ENCODE measurements around the gene KRT9. TPM values are rescaled to one million over a fixed set of nuclear protein-coding genes. Genes with fewer than 3 reads are reported as not detected.

KRT9 gene
- total RNA-seq, 2 donors from 2014 or later = not detected

DNA sequence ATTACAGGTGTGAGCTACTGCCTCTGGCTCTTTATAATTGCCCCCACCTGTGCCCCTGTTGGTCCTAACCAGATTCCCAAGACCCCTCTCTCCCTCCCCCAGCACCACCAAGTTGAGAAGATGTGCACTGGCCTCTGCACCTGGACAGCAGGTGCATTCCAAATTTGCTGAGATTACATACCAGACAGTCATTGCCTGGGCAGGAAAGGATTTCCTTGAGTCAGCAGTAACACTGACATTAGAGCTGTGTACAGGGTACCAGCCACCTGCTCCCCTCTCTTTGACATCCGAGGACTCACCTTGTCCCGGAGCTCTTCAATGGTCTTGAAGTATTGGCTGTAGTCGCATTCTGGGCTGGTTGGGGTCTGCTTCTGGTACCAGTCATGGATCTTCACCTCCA lies 53.8 kb downstream of the KRT9 start:
- no peaks in the 10 kb centered on the region for H3K36me3 ChIP-seq (replicated peaks in 1 of 2; ENCODE audit: insufficient read depth in 1 of 2, low read depth in 2 of 2)
- peaks cover 37% of the 10 kb centered on the region for H3K4me1 ChIP-seq
- no peak overlapping the region for H3K27ac ChIP-seq
- intact Hi-C loops (cut with DNase I) = no loop called here
- TF ChIP-seq POLR2A (IDR thresholded peaks at IDR 0.05) = no peak
- TF ChIP-seq, protein P1, sequence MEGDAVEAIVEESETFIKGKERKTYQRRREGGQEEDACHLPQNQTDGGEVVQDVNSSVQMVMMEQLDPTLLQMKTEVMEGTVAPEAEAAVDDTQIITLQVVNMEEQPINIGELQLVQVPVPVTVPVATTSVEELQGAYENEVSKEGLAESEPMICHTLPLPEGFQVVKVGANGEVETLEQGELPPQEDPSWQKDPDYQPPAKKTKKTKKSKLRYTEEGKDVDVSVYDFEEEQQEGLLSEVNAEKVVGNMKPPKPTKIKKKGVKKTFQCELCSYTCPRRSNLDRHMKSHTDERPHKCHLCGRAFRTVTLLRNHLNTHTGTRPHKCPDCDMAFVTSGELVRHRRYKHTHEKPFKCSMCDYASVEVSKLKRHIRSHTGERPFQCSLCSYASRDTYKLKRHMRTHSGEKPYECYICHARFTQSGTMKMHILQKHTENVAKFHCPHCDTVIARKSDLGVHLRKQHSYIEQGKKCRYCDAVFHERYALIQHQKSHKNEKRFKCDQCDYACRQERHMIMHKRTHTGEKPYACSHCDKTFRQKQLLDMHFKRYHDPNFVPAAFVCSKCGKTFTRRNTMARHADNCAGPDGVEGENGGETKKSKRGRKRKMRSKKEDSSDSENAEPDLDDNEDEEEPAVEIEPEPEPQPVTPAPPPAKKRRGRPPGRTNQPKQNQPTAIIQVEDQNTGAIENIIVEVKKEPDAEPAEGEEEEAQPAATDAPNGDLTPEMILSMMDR (IDR thresholded peaks at IDR 0.05) = no peak
- no peak for ATAC-seq
- WGBS, 2 donors = 66 to 72% methylated on average over 3 of the region's 3 CpGs
- H3K4me3 ChIP-seq = no peak overlapping the region
- no peaks in the 10 kb centered on the region for H3K27me3 ChIP-seq
- DNase-seq = no peak
- no peaks in the 10 kb centered on the region for H3K9me3 ChIP-seq

DNA sequence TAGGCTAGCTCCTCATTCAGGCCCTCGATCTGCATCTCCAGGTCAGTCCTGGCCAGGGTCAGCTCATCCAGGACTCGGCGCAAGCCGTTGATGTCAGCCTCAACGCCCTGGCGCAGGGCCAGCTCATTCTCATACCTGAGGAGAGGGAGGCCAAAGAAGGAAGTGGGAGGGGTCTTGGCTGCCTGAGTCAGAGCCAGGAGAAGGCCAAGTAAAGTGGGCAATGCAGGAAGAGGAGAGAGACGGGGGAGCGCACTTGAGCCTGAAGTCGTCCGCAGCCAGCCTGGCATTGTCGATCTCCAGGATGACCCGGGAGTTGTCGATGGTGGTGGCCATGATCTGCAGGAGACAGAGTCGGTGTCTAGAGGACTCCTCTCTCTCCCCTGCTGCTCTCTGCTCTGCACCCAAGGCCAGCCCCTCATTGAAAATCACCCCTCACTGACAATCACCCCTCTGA lies 55.0 kb downstream of the KRT9 start:
- TF ChIP-seq, protein P1 (IDR thresholded peaks at IDR 0.05) = no peak
- no peak for TF ChIP-seq POLR2A (IDR thresholded peaks at IDR 0.05)
- intact Hi-C loops (cut with DNase I) = no loop called here
- Histone ChIP-seq H3K27ac (no peak overlapping the region), H3K4me1 (peaks cover 29% of the 10 kb centered on the region), H3K36me3 (replicated peaks in 1 of 2; ENCODE audit: insufficient read depth in 1 of 2, low read depth in 2 of 2) (no peaks in the 10 kb centered on the region), H3K9me3 (no peaks in the 10 kb centered on the region), H3K27me3 (no peaks in the 10 kb centered on the region), H3K4me3 (no peak overlapping the region)
- 75 to 82% methylated on average over 14 of the region's 14 CpGs for WGBS, 2 donors
- DNase-seq (no peak), ATAC-seq (no peak)

DNA sequence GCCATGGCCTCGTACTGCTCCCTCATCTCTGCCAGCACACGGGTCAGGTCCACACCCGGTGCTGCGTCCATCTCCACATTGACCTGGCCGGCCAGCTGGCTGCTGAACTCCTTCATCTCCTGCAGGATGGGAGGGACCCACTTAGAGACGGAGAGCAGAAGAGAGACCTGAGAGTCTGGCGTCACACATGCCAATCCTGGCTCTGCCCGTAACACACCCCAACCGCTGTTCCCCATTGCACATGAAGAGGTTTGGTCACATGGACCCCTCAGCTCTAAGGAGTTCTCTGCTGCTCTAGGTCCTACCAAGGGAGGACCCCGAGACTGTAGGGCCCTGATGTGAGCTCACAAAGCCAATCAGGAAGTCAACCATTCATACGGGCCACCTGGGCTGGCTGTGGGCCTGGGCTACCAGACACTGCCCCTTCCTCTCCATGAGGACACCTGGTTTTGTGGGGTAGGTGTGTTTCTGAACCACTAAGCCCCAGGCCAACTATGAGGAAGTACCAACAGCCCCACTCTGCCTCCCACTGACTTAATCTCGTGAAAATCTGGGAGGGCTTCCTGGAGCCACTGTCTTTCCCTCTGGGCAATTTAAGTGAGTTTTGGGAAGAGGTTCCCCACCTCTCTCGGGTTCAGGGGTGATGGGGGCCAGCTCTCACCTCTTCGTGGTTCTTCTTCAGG lies 55.6 kb downstream of the KRT9 start:
- H3K27ac ChIP-seq = no peak overlapping the region
- whole genome bisulfite sequencing, 2 donors = 78 to 83% methylated on average over 9 to 14 of the region's 14 CpGs
- no peak for DNase-seq

More for the DNA sequence above, 55.6 kb downstream of the KRT9 start:
- no peak for ATAC-seq
- intact Hi-C loops (cut with DNase I) = no loop called here
- TF ChIP-seq, protein P1 (IDR thresholded peaks at IDR 0.05) = no peak
- no peak for TF ChIP-seq POLR2A (IDR thresholded peaks at IDR 0.05)
- Histone ChIP-seq H3K4me1 (peaks cover 23% of the 10 kb centered on the region), H3K4me3 (no peak overlapping the region), H3K9me3 (no peaks in the 10 kb centered on the region), H3K27me3 (no peaks in the 10 kb centered on the region), H3K36me3 (replicated peaks in 1 of 2; ENCODE audit: insufficient read depth in 1 of 2, low read depth in 2 of 2) (no peaks in the 10 kb centered on the region)

Small RNAs within 50 kb of the gene (microRNA-seq; reads per million reads assigned to microRNA genes)
- 0 to 0.47 reads per million in 2 donors for gene MIR6510 (ENCODE audit: borderline number of aligned reads in 2 of 2, borderline replicate concordance in 2 of 2)

Other genes with a start within 250 kb of the KRT9 start
- not detected for gene KRT33A, start 221.2 kb downstream of the KRT9 start, total RNA-seq
- not detected for gene KRT33B, start 202.2 kb downstream of the KRT9 start, total RNA-seq
- gene KRT34, start 189.8 kb downstream of the KRT9 start, total RNA-seq = not detected
- gene KRT31, start 174.5 kb downstream of the KRT9 start, total RNA-seq = not detected
- not detected for gene KRT37, start 147.5 kb downstream of the KRT9 start, total RNA-seq
- gene KRT38, start 131.1 kb downstream of the KRT9 start, total RNA-seq = not detected
- gene KRT32, start 104.7 kb downstream of the KRT9 start, total RNA-seq = not detected
- gene KRT35, start 90.9 kb downstream of the KRT9 start, total RNA-seq = not detected
- not detected for gene KRT36, start 82.1 kb downstream of the KRT9 start, total RNA-seq
- gene KRT13, start 66.4 kb downstream of the KRT9 start, total RNA-seq = not detected
- gene KRT15, start 53.2 kb downstream of the KRT9 start, total RNA-seq = under 1 TPM in 1 of 2 donors, not detected in 1; 0.52 TPM
- gene KRT19, start 43.8 kb downstream of the KRT9 start, total RNA-seq = 100 to 1,000 TPM in 1 of 2 donors, 10 to 100 TPM in 1; 77.5 to 121 TPM
- gene KRT14, start 14.8 kb upstream of the KRT9 start, total RNA-seq = 1 to 10 TPM in 1 of 2 donors, not detected in 1; 2.3 TPM
- 1 to 10 TPM; 1.6 to 4.2 TPM for gene KRT16, start 40.7 kb upstream of the KRT9 start, total RNA-seq
- gene KRT17, start 52.5 kb upstream of the KRT9 start, total RNA-seq = 1 to 10 TPM; 4.4 to 5.9 TPM
- gene EIF1, start 116.8 kb upstream of the KRT9 start, total RNA-seq = 100 to 1,000 TPM in 1 of 2 donors, 10 to 100 TPM in 1; 99.5 to 120 TPM
- not detected for gene GAST, start 140.3 kb upstream of the KRT9 start, total RNA-seq
- gene HAP1, start 162.6 kb upstream of the KRT9 start, total RNA-seq = 1 to 10 TPM in 1 of 2 donors, under 1 TPM in 1; 0.52 to 1.3 TPM
- 10 to 100 TPM; 67.9 to 85.4 TPM for gene JUP, start 214.7 kb upstream of the KRT9 start, total RNA-seq
- 10 to 100 TPM; 18.4 to 22.7 TPM for gene P3H4, start 239.9 kb upstream of the KRT9 start, total RNA-seq
- gene FKBP10, start 240.9 kb upstream of the KRT9 start, total RNA-seq = 10 to 100 TPM; 22.3 to 33.6 TPM